Retinal pigment epithelial cell (primary cell): ENCODE results near the gene IL16.

Source experiments
- DNase-seq: peaks from one replicate; pipeline ENCODE4 v3.0.0-alpha.2; 2010; ENCODE audit warnings: low read depth
- H3K4me3 ChIP-seq: 2 replicates; pipeline ENCODE4 v1.5.1; 2011; ENCODE audit warnings: mild to moderate bottlenecking, low read length, control low read depth, moderate library complexity
- TF ChIP-seq, protein P1 (sequence below): conservative IDR thresholded peaks from 2 replicates; pipeline ENCODE4 v1.5.1; 2011; ENCODE audit warnings: low read depth, low read length, control low read depth, inconsistent platforms

Gene IL16

DNA sequence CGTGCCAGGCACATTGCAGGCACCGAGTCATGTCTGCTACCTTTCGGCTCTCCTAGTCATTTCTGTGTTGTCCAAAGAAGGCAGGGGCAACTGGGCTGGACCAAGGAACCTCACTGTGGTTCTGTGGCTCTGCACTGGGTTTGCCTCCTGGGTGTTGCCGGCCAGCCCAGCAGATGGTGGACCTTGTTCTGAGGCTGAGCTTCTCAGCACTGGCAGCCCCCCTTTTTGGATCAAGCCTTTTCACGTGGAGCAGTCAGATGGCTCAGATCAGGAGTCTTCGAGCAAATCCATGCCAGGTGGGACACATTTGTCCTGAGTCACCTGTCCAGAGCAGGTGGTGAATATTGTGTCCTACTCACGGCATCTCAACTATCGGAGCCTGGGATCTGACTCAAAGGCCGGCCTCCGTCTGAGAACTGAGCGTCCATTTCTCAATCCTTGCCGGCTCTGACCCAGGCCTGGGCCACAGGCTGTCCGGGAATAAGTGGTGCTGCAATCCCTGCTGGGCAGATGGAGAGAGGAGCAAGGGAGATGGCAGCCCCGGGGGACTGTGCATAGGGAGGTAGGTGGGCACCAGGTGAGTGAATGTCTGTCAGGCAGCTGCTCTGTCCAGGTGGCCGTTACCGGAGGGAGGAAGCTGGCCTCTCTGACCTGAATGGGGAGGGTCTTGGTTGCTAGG, at the start of gene IL16:
TSS of gene IL16 (plus strand) at position 304 of the 679 bp plus-strand sequence. CDS start 28,521 bp downstream, outside the sequence.
- H3K4me3 ChIP-seq = no peak within 1 kb of the TSS
- no peak for DNase-seq
- TF ChIP-seq, protein P1, sequence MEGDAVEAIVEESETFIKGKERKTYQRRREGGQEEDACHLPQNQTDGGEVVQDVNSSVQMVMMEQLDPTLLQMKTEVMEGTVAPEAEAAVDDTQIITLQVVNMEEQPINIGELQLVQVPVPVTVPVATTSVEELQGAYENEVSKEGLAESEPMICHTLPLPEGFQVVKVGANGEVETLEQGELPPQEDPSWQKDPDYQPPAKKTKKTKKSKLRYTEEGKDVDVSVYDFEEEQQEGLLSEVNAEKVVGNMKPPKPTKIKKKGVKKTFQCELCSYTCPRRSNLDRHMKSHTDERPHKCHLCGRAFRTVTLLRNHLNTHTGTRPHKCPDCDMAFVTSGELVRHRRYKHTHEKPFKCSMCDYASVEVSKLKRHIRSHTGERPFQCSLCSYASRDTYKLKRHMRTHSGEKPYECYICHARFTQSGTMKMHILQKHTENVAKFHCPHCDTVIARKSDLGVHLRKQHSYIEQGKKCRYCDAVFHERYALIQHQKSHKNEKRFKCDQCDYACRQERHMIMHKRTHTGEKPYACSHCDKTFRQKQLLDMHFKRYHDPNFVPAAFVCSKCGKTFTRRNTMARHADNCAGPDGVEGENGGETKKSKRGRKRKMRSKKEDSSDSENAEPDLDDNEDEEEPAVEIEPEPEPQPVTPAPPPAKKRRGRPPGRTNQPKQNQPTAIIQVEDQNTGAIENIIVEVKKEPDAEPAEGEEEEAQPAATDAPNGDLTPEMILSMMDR = no peak

DNA sequence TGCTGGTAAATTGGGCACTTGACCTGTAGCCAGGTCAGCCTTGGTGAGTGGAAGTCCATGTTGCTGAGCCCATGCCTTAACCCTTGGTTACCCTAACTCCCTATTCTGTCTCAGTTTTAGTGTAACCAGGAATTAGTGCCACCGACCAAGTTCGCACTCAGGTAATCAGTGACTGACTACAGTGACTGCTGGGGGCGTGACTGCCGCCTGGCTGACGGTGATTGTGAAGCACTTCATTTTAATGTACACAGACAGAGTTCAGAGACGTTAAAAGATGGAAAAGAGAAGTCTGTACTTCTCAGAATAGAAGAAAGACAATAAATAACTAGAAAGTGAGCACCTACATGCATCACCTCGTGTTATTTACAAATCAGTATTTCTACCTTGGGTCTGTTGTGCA, 45.3 kb upstream of the IL16 start:
- TF ChIP-seq, protein P1 = no peak
- DNase-seq = no peak
- no peak overlapping the region for H3K4me3 ChIP-seq

DNA sequence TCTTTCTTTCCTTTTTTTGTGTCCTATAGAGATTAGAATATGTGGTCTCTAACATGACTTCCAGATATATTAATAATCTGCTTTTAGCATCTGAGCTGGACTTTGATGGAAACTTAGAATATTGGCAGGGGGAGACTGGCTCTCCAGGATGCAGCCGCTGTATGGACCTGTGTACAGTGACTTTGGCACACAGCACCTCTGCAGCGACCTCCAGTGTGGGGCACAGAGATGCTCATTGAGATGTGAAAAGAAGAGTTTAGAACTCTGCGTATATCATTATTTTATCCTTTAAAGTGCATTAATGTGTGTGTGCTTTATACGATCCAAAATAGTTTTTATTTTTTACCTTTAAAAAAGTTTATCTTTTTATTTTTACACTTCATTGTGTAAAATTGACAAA, 44.3 kb upstream of the IL16 start:
- TF ChIP-seq, protein P1 = no peak
- H3K4me3 ChIP-seq = no peak overlapping the region
- DNase-seq = no peak

DNA sequence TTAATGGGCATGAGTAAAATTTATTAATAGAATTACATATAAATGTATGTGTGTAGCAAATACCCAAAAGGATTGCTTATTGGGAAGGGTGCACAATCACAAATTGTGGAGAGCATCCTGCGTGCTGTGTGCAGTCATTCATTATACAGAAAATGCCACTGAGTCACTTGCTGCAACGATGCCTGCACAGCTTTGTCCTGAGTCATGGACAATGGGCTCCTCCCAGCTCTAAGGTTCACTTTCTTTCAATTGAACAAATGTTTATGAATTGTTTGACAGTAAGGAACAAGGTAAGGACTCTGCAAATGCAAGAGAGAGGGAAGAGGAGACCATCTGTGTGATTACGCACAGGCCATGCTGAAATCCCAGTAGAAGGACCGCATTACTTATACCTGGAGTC, 43.9 kb upstream of the IL16 start:
- no peak overlapping the region for H3K4me3 ChIP-seq
- TF ChIP-seq, protein P1 = no peak
- no peak for DNase-seq

DNA sequence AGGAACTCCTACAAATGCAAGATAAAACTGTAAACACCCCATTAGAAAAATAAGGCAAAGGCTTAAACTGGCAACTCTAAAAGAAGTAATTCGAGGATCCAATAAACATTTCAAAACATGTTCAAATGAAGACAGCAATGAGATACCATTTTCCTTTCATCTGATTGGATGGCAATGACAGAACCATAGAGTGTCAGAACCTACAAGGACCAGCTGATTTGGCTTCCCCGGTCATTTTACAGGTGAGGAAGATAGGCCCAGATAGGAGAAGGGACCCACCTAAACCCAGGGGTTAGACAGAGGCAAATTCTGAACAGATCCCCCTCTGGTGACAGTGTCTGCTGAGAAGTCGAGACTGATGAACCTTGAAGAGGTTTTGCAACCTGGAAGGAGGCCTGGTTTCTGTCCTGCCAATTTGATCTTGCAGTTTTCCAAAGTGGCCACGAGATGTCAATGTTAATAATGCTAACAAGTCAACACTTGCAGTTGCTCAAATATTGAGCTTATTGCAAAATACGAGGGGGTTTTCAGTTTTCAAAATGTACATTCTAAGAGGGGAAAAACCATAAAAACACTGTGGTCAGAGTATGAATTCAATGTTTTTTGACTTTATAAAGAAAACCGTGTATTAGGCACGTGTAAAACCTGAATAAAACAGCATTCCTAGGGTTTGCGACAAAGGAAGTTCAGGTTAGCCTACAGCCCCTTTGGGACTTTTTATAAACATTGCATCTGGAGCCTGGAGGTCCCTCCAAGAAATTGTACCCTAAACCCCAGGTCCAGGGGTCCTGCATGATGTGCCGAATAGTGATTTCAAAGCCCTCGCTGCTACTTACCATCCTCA, 41.1 kb upstream of the IL16 start:
- no peak for DNase-seq
- H3K4me3 ChIP-seq = no peak overlapping the region
- TF ChIP-seq, protein P1 = peak; percentile 54

DNA sequence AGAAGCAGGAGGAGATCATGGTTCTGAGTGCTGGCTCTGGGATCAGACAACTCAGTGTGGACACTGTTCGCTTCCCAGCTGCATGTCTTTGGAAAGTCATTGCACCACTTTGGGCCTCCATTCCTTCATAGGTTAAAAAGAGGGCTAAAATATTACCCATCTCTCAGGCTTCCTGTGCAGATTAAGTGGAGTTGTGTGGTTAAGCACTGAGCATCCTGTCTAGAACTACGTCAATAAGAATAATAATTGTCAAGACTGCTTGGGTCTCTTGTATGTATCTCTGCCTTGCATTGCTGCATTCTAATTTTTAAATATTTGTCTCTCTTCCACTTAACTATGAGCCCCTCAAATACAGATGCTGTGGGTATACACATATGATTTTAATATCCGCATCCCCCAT, 40.4 kb upstream of the IL16 start:
- TF ChIP-seq, protein P1 = no peak
- H3K4me3 ChIP-seq = no peak overlapping the region
- no peak for DNase-seq
